Fibroblast of upper back skin (primary cell): ENCODE measurements around the gene GLMP.

Experiments used
- DNase-seq: peaks from one replicate; pipeline ENCODE4 v3.0.0-alpha.2; 2013

GLMP gene

DNA sequence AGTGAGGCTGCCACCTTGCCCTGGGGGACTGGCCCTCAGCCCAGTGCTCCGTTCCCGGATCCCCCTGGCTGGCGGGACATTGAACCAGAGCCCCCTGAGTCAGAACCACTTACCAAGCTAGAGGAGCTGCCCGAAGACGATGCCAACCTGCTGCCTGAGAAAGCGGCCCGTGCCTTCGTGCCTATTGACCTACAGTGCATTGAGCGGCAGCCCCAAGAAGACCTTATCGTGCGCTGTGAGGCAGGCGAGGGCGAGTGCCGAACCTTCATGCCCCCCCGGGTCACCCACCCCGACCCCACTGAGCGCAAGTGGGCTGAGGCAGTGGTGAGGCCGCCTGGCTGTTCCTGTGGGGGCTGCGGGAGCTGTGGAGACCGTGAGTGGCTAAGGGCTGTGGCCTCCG is 10.0 kb downstream of the GLMP start:
- DNase-seq, result no peak

- no peak for DNase-seq
These were observed 10.7 kb downstream of the GLMP start for GRCh38 chr1:156284757-156285156.

- DNase-seq, result no peak
These were observed 11.4 kb downstream of the GLMP start, which contains the start of gene TMEM79 for GRCh38 chr1:156284112-156284511. Gene TMEM79, plus strand, starts transcription at chr1:156284325. Its CDS starts 902 bp downstream, at chr1:156285227.

GRCh38 chr1:156283521-156283920 is 12.0 kb downstream of the GLMP start:
- no peak for DNase-seq

- DNase-seq, result peak; percentile 99
These were observed 12.8 kb downstream of the GLMP start, which contains the start of gene SMG5 for GRCh38 chr1:156282479-156283222. Gene SMG5, minus strand, starts transcription at chr1:156282825. Its CDS starts 145 bp downstream, at chr1:156282680.

DNA sequence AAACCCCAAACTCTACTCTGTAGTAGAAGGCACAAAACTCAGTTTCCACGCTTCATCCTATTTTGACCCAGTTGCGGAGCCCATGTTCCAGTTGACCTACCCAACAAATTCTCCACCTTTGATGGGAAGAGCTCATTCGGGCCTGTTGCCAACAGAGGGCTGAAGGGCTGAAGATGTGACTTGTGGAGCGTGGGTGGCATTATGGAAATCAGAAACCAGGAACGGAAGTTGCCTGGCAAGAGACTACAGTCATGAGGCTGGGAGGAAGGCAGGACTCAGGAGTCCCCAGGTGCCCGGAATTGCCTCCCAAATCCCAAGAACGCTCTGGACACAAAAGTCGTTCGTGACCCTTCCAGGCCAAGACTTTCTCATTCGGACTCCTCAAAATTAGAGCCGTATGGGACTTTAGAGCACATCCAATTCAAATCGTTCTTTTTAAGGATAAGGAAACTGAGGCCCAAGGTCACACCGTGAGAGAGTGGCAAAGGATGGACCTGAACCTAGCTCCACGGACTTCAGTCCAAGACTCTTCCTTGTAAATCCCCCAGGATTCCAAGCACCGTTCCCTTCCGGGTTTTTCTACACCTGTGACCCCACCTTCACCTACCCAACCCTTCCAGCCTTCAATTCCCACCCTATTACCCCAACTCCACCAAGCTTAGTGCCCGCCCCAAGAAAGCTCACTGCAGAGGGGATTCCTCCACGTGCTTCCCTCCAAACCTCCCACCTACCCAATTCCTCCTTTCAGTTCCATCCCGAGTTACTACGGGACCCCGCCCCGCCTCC is 13.6 kb downstream of the GLMP start:
- DNase-seq, result no peak

- peak; percentile 25 for DNase-seq
These were observed 14.2 kb downstream of the GLMP start for GRCh38 chr1:156281281-156281680.

DNA sequence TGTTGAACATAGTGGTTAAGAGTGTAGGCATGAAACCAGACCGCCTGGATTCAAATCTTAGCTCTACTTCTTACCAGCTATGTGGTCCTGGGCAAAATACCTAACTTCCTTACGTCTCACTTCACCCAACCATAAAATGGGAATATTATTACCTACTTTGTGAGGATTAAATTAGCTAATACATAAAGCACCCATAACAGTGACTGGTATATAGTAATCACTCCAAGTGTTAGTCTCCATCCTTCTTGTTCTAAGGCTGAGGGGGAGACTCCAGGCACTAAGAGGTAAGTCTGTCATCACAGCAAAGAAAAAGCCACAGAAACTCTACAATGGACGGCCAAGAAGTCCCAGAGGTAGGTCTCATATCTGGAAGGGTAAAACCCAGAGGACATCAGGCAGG is 15.6 kb downstream of the GLMP start:
- DNase-seq, result no peak

DNA sequence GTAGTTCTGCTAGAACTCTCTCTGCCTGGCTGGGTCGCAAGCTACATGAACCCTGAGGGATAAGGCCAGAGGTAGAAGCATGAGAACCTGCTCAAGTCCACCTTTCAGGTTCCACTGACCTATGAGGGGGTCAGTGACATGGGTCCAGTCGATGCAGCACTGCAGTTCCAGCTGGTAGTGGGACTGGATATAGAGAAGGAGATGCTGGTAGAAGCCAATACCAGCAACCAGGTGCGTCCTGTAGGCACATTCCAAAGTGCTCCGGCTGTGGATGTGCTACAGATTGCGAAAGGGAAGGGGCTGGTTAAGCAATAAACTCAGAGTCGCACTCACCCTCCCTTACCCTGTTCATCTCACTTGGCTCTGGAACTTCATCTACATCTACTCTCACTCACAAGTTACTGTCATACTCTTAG is 18.5 kb downstream of the GLMP start:
- no peak for DNase-seq

DNA sequence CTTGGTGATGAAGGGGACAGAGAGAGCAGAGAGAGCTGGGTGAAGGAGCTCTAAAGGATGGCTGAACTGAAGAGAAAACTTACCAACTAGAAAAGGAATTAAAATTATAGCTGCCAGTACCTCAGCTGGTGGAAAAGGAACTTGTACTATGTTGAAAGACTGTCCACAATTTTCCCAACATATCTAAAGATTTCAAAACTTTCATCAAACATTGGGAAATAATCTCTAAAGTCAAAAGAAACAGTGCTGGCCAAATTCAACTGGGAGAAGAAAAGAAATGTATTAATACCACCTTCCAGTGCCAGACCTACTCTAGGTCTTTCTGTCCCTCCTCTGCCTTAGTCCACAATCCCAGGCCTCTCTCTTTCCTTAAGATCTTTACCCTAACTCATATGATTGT is 18.9 kb downstream of the GLMP start:
- DNase-seq, result no peak

DNA sequence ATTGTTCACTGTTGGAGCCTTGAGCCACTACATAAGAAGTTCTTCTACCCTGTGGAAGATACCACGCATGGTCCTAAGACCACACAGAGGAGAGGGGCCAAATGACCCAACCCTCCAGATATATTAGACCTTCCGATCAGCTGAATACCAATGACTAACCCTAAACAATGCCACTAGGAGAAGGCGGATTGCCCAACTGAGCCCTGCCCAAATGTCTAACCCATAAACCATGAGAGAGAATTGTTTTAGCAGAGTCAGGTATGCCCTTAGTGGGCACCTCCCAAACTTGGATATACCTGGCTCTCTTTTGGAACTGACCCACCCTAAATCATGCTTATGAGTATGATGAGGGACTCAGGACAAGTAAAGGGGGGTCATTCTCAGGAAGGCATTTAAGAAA is 25.2 kb downstream of the GLMP start:
- DNase-seq, result no peak

DNA sequence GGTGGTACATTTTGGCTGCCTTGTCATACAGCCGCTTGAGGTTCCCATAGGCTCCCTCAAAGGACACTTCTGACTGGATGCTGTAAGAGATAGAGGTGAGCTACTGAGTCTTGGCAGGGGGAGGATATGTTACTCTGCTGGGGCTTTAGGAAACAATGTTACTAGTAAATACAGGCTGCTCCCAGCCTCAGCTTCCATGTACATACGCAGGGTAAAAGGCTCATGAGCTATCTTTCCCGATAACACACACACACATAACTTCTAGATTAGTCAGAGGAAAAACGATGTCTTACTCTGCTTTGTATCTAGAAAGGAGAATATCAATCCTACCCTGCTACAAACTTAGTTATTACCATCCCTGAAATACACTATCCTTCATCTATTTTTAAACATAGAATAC is 27.1 kb downstream of the GLMP start:
- no peak for DNase-seq

DNA sequence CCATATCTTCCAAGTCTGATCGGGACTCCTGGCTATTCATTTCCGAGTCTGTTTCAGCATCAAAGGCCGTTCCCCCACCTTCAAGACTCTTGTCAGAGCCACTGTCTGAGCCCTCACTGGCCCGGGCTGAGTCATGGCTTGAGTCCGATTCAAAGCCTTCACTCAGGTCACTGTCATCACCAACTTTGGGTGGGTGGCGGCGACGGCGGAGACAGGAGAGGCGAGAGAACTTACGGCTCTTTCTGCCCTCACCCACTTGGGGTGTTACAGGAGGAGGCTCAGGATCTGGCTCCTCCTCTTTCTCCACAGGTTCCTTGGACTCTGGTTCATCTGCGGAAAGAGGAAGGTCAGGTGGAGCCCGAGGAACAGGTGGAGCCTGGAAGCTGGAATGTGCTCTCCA is 29.4 kb downstream of the GLMP start:
- no peak for DNase-seq

- no peak for DNase-seq
These were observed 32.2 kb downstream of the GLMP start for GRCh38 chr1:156263288-156263655.

- peak; percentile 83 for DNase-seq
These were observed 32.8 kb downstream of the GLMP start for GRCh38 chr1:156262461-156263287.

- DNase-seq, result no peak
These were observed 34.6 kb downstream of the GLMP start for GRCh38 chr1:156260896-156261295.

DNA sequence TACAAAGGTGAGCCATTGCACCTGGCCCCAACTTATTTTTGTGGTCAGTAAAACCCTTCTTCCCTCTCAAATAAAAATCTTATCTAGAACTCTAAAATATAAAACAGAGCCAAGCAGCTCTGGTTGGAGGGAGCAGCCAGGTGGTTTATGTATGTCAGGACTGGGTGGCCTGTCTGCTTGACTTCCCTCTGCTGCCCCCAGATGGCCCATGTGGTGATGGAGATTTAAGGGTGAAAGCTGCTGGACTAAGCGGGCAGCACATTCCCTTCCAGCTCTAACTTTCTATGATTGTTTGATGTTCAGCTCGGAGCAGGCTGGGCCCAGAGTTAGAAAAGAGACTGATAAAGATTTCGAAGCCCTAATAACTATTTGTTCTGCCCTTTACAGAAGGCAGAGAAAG is 35.7 kb downstream of the GLMP start:
- no peak for DNase-seq

GRCh38 chr1:156258859-156259258 is 36.6 kb downstream of the GLMP start:
- no peak for DNase-seq

- DNase-seq, result no peak
These were observed 37.8 kb downstream of the GLMP start for GRCh38 chr1:156257711-156258110.

DNA sequence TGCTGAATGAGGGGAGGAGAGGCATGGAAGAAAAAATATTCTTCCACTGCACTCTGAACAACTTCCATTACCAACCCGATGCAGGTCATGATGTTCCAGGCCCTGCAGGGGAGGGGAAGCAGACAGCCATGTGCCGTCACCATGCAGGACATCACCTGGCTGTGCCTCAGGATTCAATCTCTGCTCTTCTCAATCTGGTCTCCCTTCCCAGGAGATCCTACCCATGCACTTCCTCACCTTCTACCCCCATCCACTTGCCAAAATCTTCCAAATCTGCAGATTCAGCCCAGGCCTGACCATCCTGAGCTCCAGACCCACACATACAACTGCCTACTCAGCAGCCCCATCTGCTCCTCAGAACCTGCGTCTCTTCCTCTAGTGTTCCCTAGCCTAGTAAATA is 41.8 kb downstream of the GLMP start:
- no peak for DNase-seq

GRCh38 chr1:156251527-156251926 is 44.0 kb downstream of the GLMP start:
- no peak for DNase-seq

DNA sequence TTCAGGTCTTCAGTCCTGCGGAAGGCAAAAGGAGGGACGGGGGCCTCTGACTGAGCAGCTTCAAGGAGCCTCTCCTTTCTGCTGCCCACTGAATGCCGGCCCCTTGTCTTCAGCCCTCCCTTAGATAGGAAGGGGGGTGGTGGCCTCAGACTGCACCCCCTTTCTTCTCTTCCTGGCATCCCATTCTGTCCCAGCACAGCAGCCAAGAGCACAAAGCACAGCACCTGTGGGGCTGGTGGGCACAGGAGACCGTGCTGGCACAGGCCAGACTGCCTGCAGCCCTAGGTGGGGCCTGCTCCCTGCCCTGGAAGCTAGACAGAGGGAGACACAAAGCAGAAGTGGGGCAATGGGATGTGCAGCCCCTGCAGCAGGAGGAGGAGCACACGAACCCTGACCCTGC is 45.9 kb downstream of the GLMP start:
- no peak for DNase-seq

- DNase-seq, result no peak
These were observed 47.2 kb downstream of the GLMP start for GRCh38 chr1:156248323-156248683.
